Lower lobe of right lung (tissue), 2 donors: Measurements from ENCODE around the gene FEZ2. TPM values are rescaled to one million over a fixed set of nuclear protein-coding genes. Genes with fewer than 3 reads are reported as not detected.

Source experiments
- ATAC-seq, 2 donors: fragments of 200-7000 bp; cut with Tn5 transposase; one replicate each; pipeline ENCODE4 v1.9.1; 2020 to 2022; ENCODE audit warnings: mild to moderate bottlenecking in 2 of 2, moderate library complexity in 2 of 2
- DNase-seq: peaks from one replicate; pipeline ENCODE4 v3.0.0-alpha.2; 2020
- H3K27ac ChIP-seq: fragments of 200-600 bp; one replicate; pipeline ENCODE4 v1.8.0; 2022
- H3K27me3 ChIP-seq: fragments of 200-600 bp; one replicate; pipeline ENCODE4 v1.8.0; 2022; ENCODE audit warnings: low read depth
- H3K36me3 ChIP-seq: fragments of 200-600 bp; one replicate; pipeline ENCODE4 v1.8.0; 2022; ENCODE audit warnings: mild to moderate bottlenecking
- H3K4me1 ChIP-seq: fragments of 200-600 bp; one replicate; pipeline ENCODE4 v1.8.0; 2022
- H3K4me3 ChIP-seq: fragments of 200-600 bp; one replicate; pipeline ENCODE4 v1.8.0; 2022; ENCODE audit warnings: mild to moderate bottlenecking
- H3K9me3 ChIP-seq: fragments of 200-600 bp; one replicate; pipeline ENCODE4 v1.8.0; 2022
- CTCF ChIP-seq: fragments of 200-600 bp; IDR thresholded peaks from one replicate; pipeline ENCODE4 v1.8.0; 2022; ENCODE audit warnings: antibody characterized with exemption, mild to moderate bottlenecking
- intact Hi-C: fragments of 100-400 bp; cut with DNase I; formaldehyde crosslinking; loops from one replicate; pipeline ENCODE4 v1.11.0; 2022
- total RNA-seq: library from RNA; stranded (reverse); fragmentation: NEBNext Ultra II Directional; extraction: Animal tissue kit (Norgen Biotek cat#: 25700); gene quantifications from one replicate; pipeline ENCODE4 v1.2.1, GENCODE V29; 2021
- donor health status: DM: no; HTN: yes; CAD: no; lungs with severe emphysema.

The FEZ2 gene
- total RNA-seq, 1 donor from 2014 or later = 44.0 TPM

GRCh38 chr2:36523153-36523552 is 74.8 kb downstream of the FEZ2 start:
- Histone ChIP-seq H3K27ac (no peak overlapping the region), H3K9me3 (no peaks in the 10 kb centered on the region), H3K4me1 (no peaks in the 10 kb centered on the region), H3K36me3 (peaks cover 81% of the 10 kb centered on the region), H3K27me3 (no peaks in the 10 kb centered on the region), H3K4me3 (no peak overlapping the region)
- intact Hi-C loops = no loop called here
- ATAC-seq (no peak), DNase-seq (no peak)
- no peak for TF ChIP-seq CTCF

- H3K9me3 ChIP-seq = no peaks in the 10 kb centered on the region
- DNase-seq (no peak), ATAC-seq (no peak)
- peaks cover 95% of the 10 kb centered on the region for H3K36me3 ChIP-seq
- no peak overlapping the region for H3K27ac ChIP-seq
- intact Hi-C loops = no loop called here
- H3K4me3 ChIP-seq = no peak overlapping the region
- no peaks in the 10 kb centered on the region for H3K4me1 ChIP-seq
- no peak for TF ChIP-seq CTCF
- H3K27me3 ChIP-seq = no peaks in the 10 kb centered on the region
Observed at GRCh38 chr2:36520431-36520830, 77.5 kb downstream of the FEZ2 start.

GRCh38 chr2:36516136-36516870 is 81.7 kb downstream of the FEZ2 start:
- Histone ChIP-seq H3K9me3 (no peaks in the 10 kb centered on the region), H3K4me3 (no peak overlapping the region), H3K36me3 (peaks cover 98% of the 10 kb centered on the region), H3K27me3 (no peaks in the 10 kb centered on the region), H3K4me1 (no peaks in the 10 kb centered on the region), H3K27ac (no peak overlapping the region)
- no peak for TF ChIP-seq CTCF
- no peak for ATAC-seq
- no peak for DNase-seq
- intact Hi-C loops = no loop called here

GRCh38 chr2:36515538-36515937 is 82.4 kb downstream of the FEZ2 start:
- TF ChIP-seq CTCF = no peak
- no peak overlapping the region for H3K27ac ChIP-seq
- H3K36me3 ChIP-seq = peaks cover 97% of the 10 kb centered on the region
- ATAC-seq = no peak
- H3K4me1 ChIP-seq = no peaks in the 10 kb centered on the region
- no peak overlapping the region for H3K4me3 ChIP-seq
- no peaks in the 10 kb centered on the region for H3K27me3 ChIP-seq
- H3K9me3 ChIP-seq = no peaks in the 10 kb centered on the region
- DNase-seq = no peak
- intact Hi-C loops = no loop called here

GRCh38 chr2:36513661-36514060 is 84.3 kb downstream of the FEZ2 start:
- TF ChIP-seq CTCF = no peak
- Histone ChIP-seq H3K9me3 (no peaks in the 10 kb centered on the region), H3K36me3 (peaks cover 86% of the 10 kb centered on the region), H3K27ac (no peak overlapping the region), H3K4me1 (no peaks in the 10 kb centered on the region), H3K4me3 (no peak overlapping the region), H3K27me3 (no peaks in the 10 kb centered on the region)
- ATAC-seq = no peak
- intact Hi-C loops = no loop called here
- no peak for DNase-seq
